ENCODE measurements around the gene GRIK3.

The GRIK3 gene

GRCh38 chr1:37059346-37059745 is 25.0 kb upstream of the GRIK3 start:
- no peak for TF ChIP-seq CTCF (IDR thresholded peaks at IDR 0.05; ENCODE audit: low read depth, low read length, missing control alignments)
- no peak for DNase-seq (ENCODE audit: extremely low read depth, low read depth)
- no peak overlapping the region for H3K4me3 ChIP-seq (replicated peaks; ENCODE audit: low read depth, low read length)

- H3K4me3 ChIP-seq (replicated peaks; ENCODE audit: low read depth, low read length), result no peak overlapping the region
- no peak for TF ChIP-seq CTCF (IDR thresholded peaks at IDR 0.05; ENCODE audit: low read depth, low read length, missing control alignments)
- DNase-seq (ENCODE audit: extremely low read depth, low read depth), result no peak
Measured at GRCh38 chr1:37058424-37058988, 24.2 kb upstream of the GRIK3 start.

GRCh38 chr1:37056325-37056724 is 22.0 kb upstream of the GRIK3 start:
- no peak for TF ChIP-seq CTCF (IDR thresholded peaks at IDR 0.05; ENCODE audit: low read depth, low read length, missing control alignments)
- no peak overlapping the region for H3K4me3 ChIP-seq (replicated peaks; ENCODE audit: low read depth, low read length)
- DNase-seq (ENCODE audit: extremely low read depth, low read depth), result no peak

GRCh38 chr1:37055631-37056030 is 21.3 kb upstream of the GRIK3 start:
- no peak for DNase-seq (ENCODE audit: extremely low read depth, low read depth)
- no peak overlapping the region for H3K4me3 ChIP-seq (replicated peaks; ENCODE audit: low read depth, low read length)
- no peak for TF ChIP-seq CTCF (IDR thresholded peaks at IDR 0.05; ENCODE audit: low read depth, low read length, missing control alignments)

GRCh38 chr1:37053173-37053572 is 18.9 kb upstream of the GRIK3 start:
- TF ChIP-seq CTCF (IDR thresholded peaks at IDR 0.05; ENCODE audit: low read depth, low read length, missing control alignments), result no peak
- no peak overlapping the region for H3K4me3 ChIP-seq (replicated peaks; ENCODE audit: low read depth, low read length)
- DNase-seq (ENCODE audit: extremely low read depth, low read depth), result no peak

- H3K4me3 ChIP-seq (replicated peaks; ENCODE audit: low read depth, low read length), result no peak overlapping the region
- DNase-seq (ENCODE audit: extremely low read depth, low read depth), result no peak
- TF ChIP-seq CTCF (IDR thresholded peaks at IDR 0.05; ENCODE audit: low read depth, low read length, missing control alignments), result no peak
Measured at GRCh38 chr1:37052120-37052519, 17.8 kb upstream of the GRIK3 start.

- H3K4me3 ChIP-seq (replicated peaks; ENCODE audit: low read depth, low read length), result no peak overlapping the region
- TF ChIP-seq CTCF (IDR thresholded peaks at IDR 0.05; ENCODE audit: low read depth, low read length, missing control alignments), result no peak
- DNase-seq (ENCODE audit: extremely low read depth, low read depth), result no peak
Measured at GRCh38 chr1:37051346-37051745, 17.0 kb upstream of the GRIK3 start.
